GM12878 (cell line): ENCODE measurements around the gene BMPR1B. TPM values are rescaled to one million over a fixed set of nuclear protein-coding genes. Genes with fewer than 3 reads are reported as not detected.

Experiments used
- ATAC-seq: fragments of 200-7000 bp; cut with Tn5 transposase; 3 replicates; pipeline ENCODE4 v1.9.1; 2020; ENCODE audit warnings: mild to moderate bottlenecking, moderate library complexity
- BruUV-seq: library from RNA; stranded (reverse); fragments of 400-500 nt; replicated peaks from 2 replicates; lab custom pipeline; 2021; lab: Mats Ljungman, UMichigan
- CTCF ChIA-PET: fragments of 300-600 bp; sonication (Branson Sonifier 250); formaldehyde crosslinking; extraction: SDS; loops from one replicate; lab custom pipeline; 2021; ENCODE audit warnings: inconsistent platforms; lab: Yijun Ruan, JAX
- POLR2A ChIA-PET: fragments of 350-600 bp; formaldehyde crosslinking; extraction: SDS; loops from one replicate; lab custom pipeline; 2021; ENCODE audit warnings: inconsistent platforms; lab: Charles Lee
- RAD21 ChIA-PET: fragments of 300-600 bp; sonication (Branson Sonifier 250); formaldehyde crosslinking; loops from one replicate; lab custom pipeline; 2023; ENCODE audit warnings: antibody characterized with exemption; ENCODE audit not compliant: unreplicated experiment; lab: Charles Lee
- SMC1A ChIA-PET: fragments of 300-600 bp; sonication (Branson Sonifier 250); formaldehyde crosslinking; loops from one replicate; lab custom pipeline; 2023; ENCODE audit not compliant: unreplicated experiment, uncharacterized antibody; lab: Charles Lee
- DNase-seq: peaks from one replicate; pipeline ENCODE4 v3.0.0-alpha.2; 2011; ENCODE audit warnings: low read depth, low spot score
- FAIRE-seq: peaks from 3 replicates; lab custom pipeline; 2011; peaks lifted over from hg19 to GRCh38; lab: Jason Lieb, UNC
- H2AFZ ChIP-seq: 2 replicates; pipeline ENCODE4 v1.6.0; 2011; ENCODE audit warnings: low read depth, low read length, control low read depth; ENCODE audit not compliant: control insufficient read depth
- H3K27ac ChIP-seq: 2 replicates; pipeline ENCODE4 v1.5.1; 2011; ENCODE audit warnings: control low read depth; ENCODE audit not compliant: control insufficient read depth, insufficient read depth
- H3K27me3 ChIP-seq, 2 experiments: replicated peaks in 1 of 2; 2 replicates each; pipeline versions ENCODE4 v1.6.0 to v1.6.1; 2011; ENCODE audit warnings: low read length in 1 of 2; ENCODE audit not compliant: control insufficient read depth in 2 of 2, insufficient read depth in 2 of 2
- H3K36me3 ChIP-seq, 2 experiments: 2 replicates each; pipeline ENCODE4 v1.5.1; 2011; ENCODE audit warnings: low read length in 1 of 2; ENCODE audit not compliant: control insufficient read depth in 2 of 2, insufficient read depth in 2 of 2
- H3K4me1 ChIP-seq: 2 replicates; pipeline ENCODE4 v1.6.1; 2011; ENCODE audit warnings: mild to moderate bottlenecking, low read length, moderate library complexity, mixed read lengths; ENCODE audit not compliant: control insufficient read depth, insufficient read depth
- H3K4me2 ChIP-seq: 2 replicates; pipeline ENCODE4 v1.6.0; 2011; ENCODE audit warnings: control low read depth; ENCODE audit not compliant: control insufficient read depth, insufficient read depth
- H3K4me3 ChIP-seq: fragments of 200-600 bp; sonication (generic); 2 replicates; pipeline ENCODE4 v1.5.1; 2016
- H3K79me2 ChIP-seq: 2 replicates; pipeline ENCODE4 v1.6.0; 2011; ENCODE audit warnings: low read length; ENCODE audit not compliant: control insufficient read depth, insufficient read depth
- H3K9ac ChIP-seq: 2 replicates; pipeline ENCODE4 v1.8.0; 2011; ENCODE audit warnings: low read length, control low read depth, mixed read lengths; ENCODE audit not compliant: control insufficient read depth, insufficient read depth
- H3K9me3 ChIP-seq: replicated peaks from 3 replicates; pipeline ENCODE4 v1.5.1; 2011; ENCODE audit warnings: mild to moderate bottlenecking, low read length; ENCODE audit not compliant: control insufficient read depth, insufficient read depth
- H4K20me1 ChIP-seq: 2 replicates; pipeline ENCODE4 v1.6.0; 2011; ENCODE audit not compliant: control insufficient read depth, insufficient read depth
- CREB1 ChIP-seq: IDR thresholded peaks from 2 replicates; pipeline ENCODE4 v1.6.1; 2012; ENCODE audit warnings: low read depth, mild to moderate bottlenecking, inconsistent platforms
- EGR1 ChIP-seq, 2 experiments: IDR thresholded peaks; 1 replicate in 1 of 2; 2 replicates in 1 of 2; pipeline ENCODE4 v1.6.1; 2011 to 2012; ENCODE audit warnings: low read depth in 2 of 2, low read length in 2 of 2, borderline replicate concordance in 1 of 2, mild to moderate bottlenecking in 1 of 2, moderate library complexity in 1 of 2
- LARP7 ChIP-seq: fragments of 450-650 bp; IDR thresholded peaks from 2 replicates; pipeline ENCODE4 v1.6.1; 2017; ENCODE audit warnings: mild to moderate bottlenecking
- PML ChIP-seq: IDR thresholded peaks from 2 replicates; pipeline ENCODE4 v1.6.1; 2012; ENCODE audit warnings: low read length, inconsistent platforms
- RBBP5 ChIP-seq: fragments of 200-600 bp; sonication (generic); conservative IDR thresholded peaks from 2 replicates; pipeline ENCODE4 v1.6.1; 2016
- SPI1 ChIP-seq: IDR thresholded peaks from 2 replicates; pipeline ENCODE4 v1.6.1; 2011; ENCODE audit warnings: low read depth, mild to moderate bottlenecking, low read length, moderate library complexity, borderline replicate concordance; ENCODE audit not compliant: insufficient read depth
- SUZ12 ChIP-seq: fragments of 200-600 bp; sonication (generic); IDR thresholded peaks from one replicate; pipeline ENCODE4 v1.6.1; 2018; ENCODE audit warnings: antibody characterized with exemption, mild to moderate bottlenecking; ENCODE audit not compliant: unreplicated experiment
- WGBS: methylation state at CpG from one replicate; pipeline ENCODE4 v1.1.6; 2016; ENCODE audit warnings: low lambda C conversion rate; ENCODE audit not compliant: insufficient replicate concordance, insufficient coverage; ENCODE audit errors: missing lambda C conversion rate; 5-methylcytosine and 5-hydroxymethylcytosine counted together
- in situ Hi-C: fragments of 300-500 bp; cut with MboI; formaldehyde crosslinking; loops from 9 replicates; pipeline ENCODE4 v1.14.3; 2018; ENCODE audit warnings: mixed read lengths
- intact Hi-C: fragments of 100-400 bp; cut with micrococcal nuclease; formaldehyde crosslinking; loops from one replicate; pipeline ENCODE4 v1.14.2; 2022; ENCODE audit not compliant: unreplicated experiment
- polyA plus RNA-seq, 11 experiments: library from polyadenylated mRNA; depleted of rRNA in 4 of 11; unstranded in 6 of 11; stranded (reverse) in 5 of 11; fragments of >200 nt; fragmentation: Nextera tagmentation in 4 of 11; fragmentation: Illumina TruSeq in 1 of 11; extraction: Ambion mirVana in 4 of 11; extraction: Trizol in 1 of 11; gene quantifications; 1 replicate in 1 of 11; 2 replicates in 10 of 11; pipeline versions ENCODE4 v1.2.1 to v1.2.3, GENCODE V29; 2011 to 2016; ENCODE audit warnings: inconsistent platforms in 2 of 11, missing spikeins in 2 of 11, low read depth in 1 of 11
- total RNA-seq, 4 experiments: library from RNA; depleted of rRNA in 3 of 4; stranded (reverse); fragments of >200 nt in 3 of 4; fragmentation: Illumina TruSeq in 1 of 4; extraction: Trizol in 1 of 4; gene quantifications; 2 replicates each; pipeline versions ENCODE4 v1.2.1 to v1.2.3, GENCODE V29; 2013 to 2021
- TF ChIP-seq, protein P1 (sequence below): IDR thresholded peaks from 2 replicates; pipeline ENCODE4 v1.6.1; 2011; ENCODE audit warnings: borderline replicate concordance, low read depth, mild to moderate bottlenecking, moderate library complexity, mixed read lengths, low read length; ENCODE audit not compliant: insufficient read depth; ENCODE audit errors: extremely low read length
- TF ChIP-seq, protein P2 (sequence below): fragments of 450-650 bp; IDR thresholded peaks from 2 replicates; pipeline ENCODE4 v1.6.1; 2017; ENCODE audit warnings: mild to moderate bottlenecking, moderate library complexity
- TF ChIP-seq, protein P3 (sequence below): fragments of 150-350 bp; IDR thresholded peaks from 2 replicates; pipeline ENCODE4 v1.6.1; 2014; ENCODE audit warnings: mild to moderate bottlenecking, low read depth, low read length
- TF ChIP-seq, protein P4 (sequence below): IDR thresholded peaks from 2 replicates; pipeline ENCODE4 v1.6.1; 2011; ENCODE audit warnings: mild to moderate bottlenecking, low read depth, low read length, moderate library complexity; ENCODE audit not compliant: insufficient replicate concordance
- TF ChIP-seq, protein P5 (sequence below): fragments of 450-650 bp; IDR thresholded peaks from 2 replicates; pipeline ENCODE4 v1.6.1; 2016; ENCODE audit warnings: mild to moderate bottlenecking, moderate library complexity, borderline replicate concordance

The BMPR1B gene
- total and polyA plus RNA-seq, 10 of the 15 experiments (the other 5 are each of a cell fraction or from before 2014, with no cell fraction given): not detected

DNA sequence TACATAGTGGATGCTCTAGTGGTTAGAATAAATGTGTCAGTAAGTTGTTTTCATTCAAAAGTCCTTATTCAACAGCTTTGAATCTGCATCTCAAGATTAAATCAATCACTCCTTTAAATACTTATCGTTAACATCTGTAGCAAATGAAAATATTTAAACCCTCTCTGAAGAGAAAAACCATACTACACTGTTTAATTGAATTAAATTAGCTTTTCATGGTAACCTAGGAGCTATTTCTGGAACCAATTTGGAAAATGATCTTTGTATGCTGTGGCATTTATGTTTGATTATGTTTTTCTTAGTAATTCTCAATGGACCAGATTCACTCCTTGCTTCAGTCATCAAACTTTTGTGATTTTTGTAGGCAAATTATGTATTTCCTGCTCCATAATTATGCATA is 9.7 kb downstream of the BMPR1B start:
- in situ Hi-C loops (no loop called here), intact Hi-C loops (no loop called here)
- Histone ChIP-seq H2AFZ (no peak overlapping the region), H3K9ac (no peak overlapping the region), H3K27ac (no peak overlapping the region), H3K4me3 (no peak overlapping the region), H3K36me3 (no peaks in the 10 kb centered on the region), H3K79me2 (no peaks in the 10 kb centered on the region), H3K9me3 (no peaks in the 10 kb centered on the region), H3K27me3 (no peaks in the 10 kb centered on the region), H3K4me2 (no peak overlapping the region), H4K20me1 (no peaks in the 10 kb centered on the region), H3K4me1 (no peaks in the 10 kb centered on the region)
- WGBS: 11% methylated on average over 1 of the region's 1 CpG
- BruUV-seq: no TSS peak
- no peak for FAIRE-seq
- no peak for ATAC-seq
- POLR2A ChIA-PET: no interaction called here
- no peak for DNase-seq
- CTCF ChIA-PET: no interaction called here
- SMC1A ChIA-PET: interaction anchor here (0.9 kb wide), 1 partner anchor 146 kb away, joined by 3 read pairs; no protein-coding TSS in a partner anchor
- RAD21 ChIA-PET: no interaction called here
- no peak for TF ChIP-seq SUZ12
- TF ChIP-seq, protein P1, sequence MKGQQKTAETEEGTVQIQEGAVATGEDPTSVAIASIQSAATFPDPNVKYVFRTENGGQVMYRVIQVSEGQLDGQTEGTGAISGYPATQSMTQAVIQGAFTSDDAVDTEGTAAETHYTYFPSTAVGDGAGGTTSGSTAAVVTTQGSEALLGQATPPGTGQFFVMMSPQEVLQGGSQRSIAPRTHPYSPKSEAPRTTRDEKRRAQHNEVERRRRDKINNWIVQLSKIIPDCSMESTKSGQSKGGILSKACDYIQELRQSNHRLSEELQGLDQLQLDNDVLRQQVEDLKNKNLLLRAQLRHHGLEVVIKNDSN: no peak
- TF ChIP-seq, protein P2, sequence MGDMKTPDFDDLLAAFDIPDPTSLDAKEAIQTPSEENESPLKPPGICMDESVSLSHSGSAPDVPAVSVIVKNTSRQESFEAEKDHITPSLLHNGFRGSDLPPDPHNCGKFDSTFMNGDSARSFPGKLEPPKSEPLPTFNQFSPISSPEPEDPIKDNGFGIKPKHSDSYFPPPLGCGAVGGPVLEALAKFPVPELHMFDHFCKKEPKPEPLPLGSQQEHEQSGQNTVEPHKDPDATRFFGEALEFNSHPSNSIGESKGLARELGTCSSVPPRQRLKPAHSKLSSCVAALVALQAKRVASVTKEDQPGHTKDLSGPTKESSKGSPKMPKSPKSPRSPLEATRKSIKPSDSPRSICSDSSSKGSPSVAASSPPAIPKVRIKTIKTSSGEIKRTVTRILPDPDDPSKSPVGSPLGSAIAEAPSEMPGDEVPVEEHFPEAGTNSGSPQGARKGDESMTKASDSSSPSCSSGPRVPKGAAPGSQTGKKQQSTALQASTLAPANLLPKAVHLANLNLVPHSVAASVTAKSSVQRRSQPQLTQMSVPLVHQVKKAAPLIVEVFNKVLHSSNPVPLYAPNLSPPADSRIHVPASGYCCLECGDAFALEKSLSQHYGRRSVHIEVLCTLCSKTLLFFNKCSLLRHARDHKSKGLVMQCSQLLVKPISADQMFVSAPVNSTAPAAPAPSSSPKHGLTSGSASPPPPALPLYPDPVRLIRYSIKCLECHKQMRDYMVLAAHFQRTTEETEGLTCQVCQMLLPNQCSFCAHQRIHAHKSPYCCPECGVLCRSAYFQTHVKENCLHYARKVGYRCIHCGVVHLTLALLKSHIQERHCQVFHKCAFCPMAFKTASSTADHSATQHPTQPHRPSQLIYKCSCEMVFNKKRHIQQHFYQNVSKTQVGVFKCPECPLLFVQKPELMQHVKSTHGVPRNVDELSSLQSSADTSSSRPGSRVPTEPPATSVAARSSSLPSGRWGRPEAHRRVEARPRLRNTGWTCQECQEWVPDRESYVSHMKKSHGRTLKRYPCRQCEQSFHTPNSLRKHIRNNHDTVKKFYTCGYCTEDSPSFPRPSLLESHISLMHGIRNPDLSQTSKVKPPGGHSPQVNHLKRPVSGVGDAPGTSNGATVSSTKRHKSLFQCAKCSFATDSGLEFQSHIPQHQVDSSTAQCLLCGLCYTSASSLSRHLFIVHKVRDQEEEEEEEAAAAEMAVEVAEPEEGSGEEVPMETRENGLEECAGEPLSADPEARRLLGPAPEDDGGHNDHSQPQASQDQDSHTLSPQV: no peak
- TF ChIP-seq EGR1 (IDR thresholded peaks at IDR 0.05; ENCODE audit: borderline replicate concordance in 1 of 2, low read depth in 2 of 2, low read length in 2 of 2): no peak
- TF ChIP-seq LARP7: no peak
- TF ChIP-seq, protein P3, sequence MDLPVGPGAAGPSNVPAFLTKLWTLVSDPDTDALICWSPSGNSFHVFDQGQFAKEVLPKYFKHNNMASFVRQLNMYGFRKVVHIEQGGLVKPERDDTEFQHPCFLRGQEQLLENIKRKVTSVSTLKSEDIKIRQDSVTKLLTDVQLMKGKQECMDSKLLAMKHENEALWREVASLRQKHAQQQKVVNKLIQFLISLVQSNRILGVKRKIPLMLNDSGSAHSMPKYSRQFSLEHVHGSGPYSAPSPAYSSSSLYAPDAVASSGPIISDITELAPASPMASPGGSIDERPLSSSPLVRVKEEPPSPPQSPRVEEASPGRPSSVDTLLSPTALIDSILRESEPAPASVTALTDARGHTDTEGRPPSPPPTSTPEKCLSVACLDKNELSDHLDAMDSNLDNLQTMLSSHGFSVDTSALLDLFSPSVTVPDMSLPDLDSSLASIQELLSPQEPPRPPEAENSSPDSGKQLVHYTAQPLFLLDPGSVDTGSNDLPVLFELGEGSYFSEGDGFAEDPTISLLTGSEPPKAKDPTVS: no peak
- TF ChIP-seq RBBP5: no peak
- TF ChIP-seq SPI1: no peak
- TF ChIP-seq, protein P4, sequence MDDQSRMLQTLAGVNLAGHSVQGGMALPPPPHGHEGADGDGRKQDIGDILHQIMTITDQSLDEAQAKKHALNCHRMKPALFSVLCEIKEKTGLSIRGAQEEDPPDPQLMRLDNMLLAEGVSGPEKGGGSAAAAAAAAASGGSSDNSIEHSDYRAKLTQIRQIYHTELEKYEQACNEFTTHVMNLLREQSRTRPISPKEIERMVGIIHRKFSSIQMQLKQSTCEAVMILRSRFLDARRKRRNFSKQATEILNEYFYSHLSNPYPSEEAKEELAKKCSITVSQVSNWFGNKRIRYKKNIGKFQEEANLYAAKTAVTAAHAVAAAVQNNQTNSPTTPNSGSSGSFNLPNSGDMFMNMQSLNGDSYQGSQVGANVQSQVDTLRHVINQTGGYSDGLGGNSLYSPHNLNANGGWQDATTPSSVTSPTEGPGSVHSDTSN: no peak
- TF ChIP-seq CREB1: no peak
- TF ChIP-seq PML: no peak
- TF ChIP-seq, protein P5, sequence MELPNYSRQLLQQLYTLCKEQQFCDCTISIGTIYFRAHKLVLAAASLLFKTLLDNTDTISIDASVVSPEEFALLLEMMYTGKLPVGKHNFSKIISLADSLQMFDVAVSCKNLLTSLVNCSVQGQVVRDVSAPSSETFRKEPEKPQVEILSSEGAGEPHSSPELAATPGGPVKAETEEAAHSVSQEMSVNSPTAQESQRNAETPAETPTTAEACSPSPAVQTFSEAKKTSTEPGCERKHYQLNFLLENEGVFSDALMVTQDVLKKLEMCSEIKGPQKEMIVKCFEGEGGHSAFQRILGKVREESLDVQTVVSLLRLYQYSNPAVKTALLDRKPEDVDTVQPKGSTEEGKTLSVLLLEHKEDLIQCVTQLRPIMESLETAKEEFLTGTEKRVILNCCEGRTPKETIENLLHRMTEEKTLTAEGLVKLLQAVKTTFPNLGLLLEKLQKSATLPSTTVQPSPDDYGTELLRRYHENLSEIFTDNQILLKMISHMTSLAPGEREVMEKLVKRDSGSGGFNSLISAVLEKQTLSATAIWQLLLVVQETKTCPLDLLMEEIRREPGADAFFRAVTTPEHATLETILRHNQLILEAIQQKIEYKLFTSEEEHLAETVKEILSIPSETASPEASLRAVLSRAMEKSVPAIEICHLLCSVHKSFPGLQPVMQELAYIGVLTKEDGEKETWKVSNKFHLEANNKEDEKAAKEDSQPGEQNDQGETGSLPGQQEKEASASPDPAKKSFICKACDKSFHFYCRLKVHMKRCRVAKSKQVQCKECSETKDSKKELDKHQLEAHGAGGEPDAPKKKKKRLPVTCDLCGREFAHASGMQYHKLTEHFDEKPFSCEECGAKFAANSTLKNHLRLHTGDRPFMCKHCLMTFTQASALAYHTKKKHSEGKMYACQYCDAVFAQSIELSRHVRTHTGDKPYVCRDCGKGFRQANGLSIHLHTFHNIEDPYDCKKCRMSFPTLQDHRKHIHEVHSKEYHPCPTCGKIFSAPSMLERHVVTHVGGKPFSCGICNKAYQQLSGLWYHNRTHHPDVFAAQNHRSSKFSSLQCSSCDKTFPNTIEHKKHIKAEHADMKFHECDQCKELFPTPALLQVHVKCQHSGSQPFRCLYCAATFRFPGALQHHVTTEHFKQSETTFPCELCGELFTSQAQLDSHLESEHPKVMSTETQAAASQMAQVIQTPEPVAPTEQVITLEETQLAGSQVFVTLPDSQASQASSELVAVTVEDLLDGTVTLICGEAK: no peak
